Thyroid gland (tissue), 4 donors: ENCODE results near the gene RITA1. TPM values are rescaled to one million over a fixed set of nuclear protein-coding genes. Genes with fewer than 3 reads are reported as not detected.

ENCODE experiments used
- DNase-seq, 2 donors: peaks; one replicate each; pipeline ENCODE4 v3.0.0-alpha.2; 2019
- H3K27ac ChIP-seq, 3 donors: fragments of 200-600 bp; sonication (generic); 1 replicate in 2 of 3; 2 replicates in 1 of 3; pipeline ENCODE4 v1.5.1; 2016 to 2019; ENCODE audit warnings: mild to moderate bottlenecking in 1 of 3, moderate library complexity in 1 of 3
- H3K27me3 ChIP-seq: fragments of 200-600 bp; sonication (generic); one replicate; pipeline ENCODE4 v1.5.1; 2019
- H3K36me3 ChIP-seq, 2 donors: fragments of 200-600 bp; sonication (generic); one replicate each; pipeline ENCODE4 v1.5.1; 2016 to 2019
- H3K4me1 ChIP-seq, 2 donors: fragments of 200-600 bp; sonication (generic); one replicate each; pipeline ENCODE4 v1.5.1; 2017 to 2019
- H3K4me3 ChIP-seq, 3 donors: fragments of 200-600 bp; sonication (generic); replicated peaks in 1 of 3; 1 replicate in 2 of 3; 2 replicates in 1 of 3; pipeline ENCODE4 v1.5.1; 2016; ENCODE audit warnings: mild to moderate bottlenecking in 1 of 3
- H3K9me3 ChIP-seq: fragments of 200-600 bp; sonication (generic); one replicate; pipeline ENCODE4 v1.5.1; 2017
- CTCF ChIP-seq, 6 experiments: fragments of 200-600 bp in 3 of 6; fragments of 450-650 bp in 3 of 6; sonication (generic) in 3 of 6; IDR thresholded peaks; one replicate each; pipeline ENCODE4 v1.5.1; 2016 to 2019; ENCODE audit warnings: antibody characterized with exemption in 6 of 6, mild to moderate bottlenecking in 2 of 6, inconsistent platforms in 1 of 6, moderate library complexity in 1 of 6
- POLR2A ChIP-seq, 2 donors: fragments of 450-650 bp; IDR thresholded peaks; one replicate each; pipeline ENCODE4 v1.6.1; 2017; ENCODE audit warnings: antibody characterized with exemption in 2 of 2, mild to moderate bottlenecking in 2 of 2, moderate library complexity in 1 of 2
- WGBS, 2 donors: methylation state at CpG; one replicate each; pipeline ENCODE4 v1.1.5; 2017; 5-methylcytosine and 5-hydroxymethylcytosine counted together
- intact Hi-C: fragments of 100-400 bp; cut with DNase I; formaldehyde crosslinking; loops from one replicate; pipeline ENCODE4 v1.15.1; 2023
- total RNA-seq, 4 donors: library from RNA; depleted of rRNA; stranded (reverse); fragments of >200 nt; gene quantifications; one replicate each; pipeline ENCODE4 v1.2.3, GENCODE V29; 2016

Gene RITA1
- total RNA-seq, 4 donors from 2014 or later: 26.6 to 39.6 (median 32.8) TPM

GRCh38 chr12:113170457-113170856 lies 15.1 kb upstream of the RITA1 start:
- intact Hi-C loops: no loop called here
- H3K27ac ChIP-seq: no peak overlapping the region
- no peak for TF ChIP-seq POLR2A (IDR thresholded peaks at IDR 0.05)
- TF ChIP-seq CTCF (IDR thresholded peaks at IDR 0.05): no peak
- no peaks in the 10 kb centered on the region for H3K27me3 ChIP-seq
- H3K36me3 ChIP-seq: peaks cover 67 to 74% of the 10 kb centered on the region in 2 donors
- WGBS, 2 donors: 94 to 98% methylated on average over 5 of the region's 5 CpGs
- no peaks in the 10 kb centered on the region for H3K9me3 ChIP-seq
- DNase-seq: no peak
- no peak overlapping the region for H3K4me3 ChIP-seq
- peaks cover 3 to 17% of the 10 kb centered on the region in 2 donors for H3K4me1 ChIP-seq

DNA sequence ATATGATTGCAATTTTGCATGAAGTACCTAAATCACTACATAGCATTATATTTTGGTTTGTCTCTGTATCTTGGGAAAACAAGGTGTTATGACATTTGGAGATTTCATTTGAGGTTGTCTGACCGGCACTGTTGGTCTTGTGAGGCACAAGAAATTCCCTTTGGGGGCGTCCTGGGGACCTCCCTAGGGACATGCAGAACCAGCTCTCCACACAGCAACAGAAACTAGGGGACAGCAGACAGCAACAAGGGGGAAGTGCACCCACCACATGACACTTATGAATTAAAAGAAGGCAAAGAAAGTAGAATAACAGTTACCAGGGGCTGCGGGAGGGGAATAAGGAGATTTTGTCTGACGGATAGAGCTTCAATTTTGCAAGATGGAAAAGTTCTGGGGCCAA lies 14.6 kb upstream of the RITA1 start:
- peaks cover 3 to 17% of the 10 kb centered on the region in 2 donors for H3K4me1 ChIP-seq
- intact Hi-C loops: no loop called here
- H3K27ac ChIP-seq: no peak overlapping the region
- WGBS, 2 donors: 94 to 96% methylated on average over 4 of the region's 4 CpGs
- DNase-seq: no peak
- no peak for TF ChIP-seq CTCF (IDR thresholded peaks at IDR 0.05)
- no peak for TF ChIP-seq POLR2A (IDR thresholded peaks at IDR 0.05)
- H3K27me3 ChIP-seq: no peaks in the 10 kb centered on the region
- peaks cover 62 to 72% of the 10 kb centered on the region in 2 donors for H3K36me3 ChIP-seq
- no peak overlapping the region for H3K4me3 ChIP-seq
- no peaks in the 10 kb centered on the region for H3K9me3 ChIP-seq

- no peaks in the 10 kb centered on the region for H3K9me3 ChIP-seq
- no peak overlapping the region for H3K4me3 ChIP-seq
- DNase-seq: no peak
- peaks cover 3 to 17% of the 10 kb centered on the region in 2 donors for H3K4me1 ChIP-seq
- TF ChIP-seq POLR2A (IDR thresholded peaks at IDR 0.05) (no peak), CTCF (IDR thresholded peaks at IDR 0.05) (no peak)
- H3K27ac ChIP-seq: no peak overlapping the region
- intact Hi-C loops: no loop called here
- WGBS, 2 donors: 94 to 96% methylated on average over 9 of the region's 9 CpGs
- H3K36me3 ChIP-seq: peaks cover 63 to 72% of the 10 kb centered on the region in 2 donors
- H3K27me3 ChIP-seq: no peaks in the 10 kb centered on the region
Observed at GRCh38 chr12:113171543-113171942, 14.0 kb upstream of the RITA1 start.

DNA sequence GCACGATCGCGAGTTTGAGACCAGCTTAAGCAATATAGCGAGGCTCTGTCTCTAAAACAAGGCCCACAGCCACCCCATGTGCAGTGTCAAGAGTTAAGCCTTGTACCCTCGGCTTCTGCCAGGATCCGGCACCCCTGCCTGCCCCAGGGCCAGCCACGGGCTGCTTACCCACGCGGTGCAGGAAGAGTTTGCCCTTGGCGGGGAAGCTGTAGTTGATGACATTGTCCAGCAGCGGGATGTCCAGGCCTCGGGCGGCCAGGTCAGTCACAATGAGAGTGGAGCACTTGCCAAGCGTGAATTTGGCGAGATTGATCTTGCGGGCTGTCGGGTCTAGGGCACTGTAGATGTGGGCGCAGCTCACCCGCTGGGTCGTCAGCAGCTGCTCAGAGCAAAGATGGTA lies 13.3 kb upstream of the RITA1 start:
- WGBS, 2 donors: 95 to 96% methylated on average over 20 of the region's 20 CpGs
- intact Hi-C loops: no loop called here

More for the DNA sequence above, 13.3 kb upstream of the RITA1 start:
- DNase-seq: no peak
- Histone ChIP-seq H3K4me1 (peaks cover 3 to 17% of the 10 kb centered on the region in 2 donors), H3K4me3 (no peak overlapping the region), H3K36me3 (peaks cover 63 to 73% of the 10 kb centered on the region in 2 donors), H3K27ac (no peak overlapping the region), H3K9me3 (no peaks in the 10 kb centered on the region), H3K27me3 (no peaks in the 10 kb centered on the region)
- no peak for TF ChIP-seq CTCF (IDR thresholded peaks at IDR 0.05)
